ENCODE measurements around the gene SRSF3.

GRCh38 chr6:36559011-36559793 lies 35.0 kb upstream of the SRSF3 start:
- TF ChIP-seq CTCF (IDR thresholded peaks at IDR 0.05) (no peak), POLR2A (IDR thresholded peaks at IDR 0.05) (no peak), POLR2AphosphoS5 (IDR thresholded peaks at IDR 0.05) (no peak)

All from breast epithelium (tissue), 3 donors.